Dermis microvascular lymphatic vessel endothelial cell (primary cell): ENCODE measurements around the gene GPR137. TPM values are rescaled to one million over a fixed set of nuclear protein-coding genes. Genes with fewer than 3 reads are reported as not detected.
A peak's percentile ranks its signal among the peaks of the same experiment; 100 is the strongest.
"Not testable (repeated sequence)": the region's sequence is repeated elsewhere in the genome, so short reads cannot be mapped to it uniquely, and the experiment has no call there.

Experiments
- DNase-seq, 2 donors: peaks; one replicate each; pipeline versions ENCODE4 v3.0.0 to v3.0.0-alpha.2; 2010; ENCODE audit warnings: low read depth in 2 of 2
- total RNA-seq: library from RNA; depleted of rRNA; stranded (reverse); fragments of >200 nt; gene quantifications from 2 replicates; pipeline ENCODE4 v1.2.1, GENCODE V29; 2014

The GPR137 gene
- total RNA-seq, 1 donor from 2014 or later: 6.2 TPM

DNA sequence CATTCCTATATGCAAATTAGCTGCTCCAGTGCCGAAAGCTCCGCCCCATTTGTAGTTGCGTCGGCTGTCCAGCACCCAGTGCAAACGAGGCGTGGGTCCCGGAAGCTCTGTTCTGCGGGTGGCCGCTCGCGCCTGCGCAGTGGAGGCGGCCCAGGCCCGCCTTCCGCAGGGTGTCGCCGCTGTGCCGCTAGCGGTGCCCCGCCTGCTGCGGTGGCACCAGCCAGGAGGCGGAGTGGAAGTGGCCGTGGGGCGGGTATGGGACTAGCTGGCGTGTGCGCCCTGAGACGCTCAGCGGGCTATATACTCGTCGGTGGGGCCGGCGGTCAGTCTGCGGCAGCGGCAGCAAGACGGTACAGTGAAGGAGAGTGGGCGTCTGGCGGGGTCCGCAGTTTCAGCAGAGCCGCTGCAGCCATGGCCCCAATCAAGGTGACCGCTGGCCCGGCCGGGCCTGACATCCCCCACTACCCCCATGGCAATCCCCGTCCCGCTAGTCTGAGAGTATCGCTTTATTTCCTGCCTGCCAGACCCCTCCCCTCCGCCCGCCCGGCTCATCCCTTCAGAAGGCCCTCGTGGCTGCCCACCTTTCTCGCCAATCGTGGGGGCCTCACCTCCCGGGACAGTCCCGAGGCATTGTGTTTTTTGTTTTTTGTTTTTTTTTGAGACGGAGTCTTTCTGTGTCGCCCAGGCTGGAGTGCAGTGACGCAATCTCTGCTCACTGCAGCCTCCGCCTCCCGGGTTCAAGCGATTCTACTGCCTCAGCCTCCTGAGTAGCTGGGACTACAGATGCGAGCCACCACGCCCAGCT, 32.5 kb downstream of the GPR137 start, which contains the start of gene PRDX5:
PRDX5 (plus strand) TSS at position 161 of the 805 bp plus-strand sequence; CDS start at position 256, 95 bp downstream.
- DNase-seq: peak; percentile 92 to 96

- DNase-seq: no peak
These were observed 33.4 kb downstream of the GPR137 start for GRCh38 chr11:64318766-64319761.

GRCh38 chr11:64320556-64320955, 34.9 kb downstream of the GPR137 start:
- no peak for DNase-seq

DNA sequence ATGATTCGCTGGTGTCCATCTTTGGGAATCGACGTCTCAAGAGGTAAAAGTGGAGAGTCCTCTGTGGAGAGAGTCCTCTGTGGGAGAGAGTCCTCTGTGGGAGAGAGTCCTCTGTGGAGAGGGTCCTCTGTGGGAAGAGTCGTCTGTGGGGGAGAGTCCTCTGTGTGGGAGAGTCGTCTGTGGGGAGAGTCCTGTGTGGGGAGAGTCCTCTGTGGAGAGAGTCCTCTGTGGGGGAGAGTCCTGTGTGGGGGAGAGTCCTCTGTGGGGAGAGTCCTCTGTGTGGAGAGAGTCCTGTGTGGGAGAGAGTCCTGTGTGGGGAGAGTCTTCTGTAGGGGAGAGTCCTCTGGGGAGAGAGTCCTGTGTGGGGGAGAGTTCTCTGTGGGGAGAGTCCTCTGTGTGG, 35.4 kb downstream of the GPR137 start:
- no peak for DNase-seq

DNA sequence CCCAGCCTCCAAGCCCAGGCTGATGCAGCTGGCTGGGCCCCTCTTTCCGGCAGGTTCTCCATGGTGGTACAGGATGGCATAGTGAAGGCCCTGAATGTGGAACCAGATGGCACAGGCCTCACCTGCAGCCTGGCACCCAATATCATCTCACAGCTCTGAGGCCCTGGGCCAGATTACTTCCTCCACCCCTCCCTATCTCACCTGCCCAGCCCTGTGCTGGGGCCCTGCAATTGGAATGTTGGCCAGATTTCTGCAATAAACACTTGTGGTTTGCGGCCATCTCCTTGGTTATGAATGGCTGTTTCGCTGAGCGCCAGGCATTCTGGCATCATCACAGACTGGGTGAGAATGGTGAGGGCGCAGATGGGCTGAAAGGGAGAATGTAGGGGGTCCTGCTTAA, 35.9 kb downstream of the GPR137 start:
- DNase-seq: no peak

DNA sequence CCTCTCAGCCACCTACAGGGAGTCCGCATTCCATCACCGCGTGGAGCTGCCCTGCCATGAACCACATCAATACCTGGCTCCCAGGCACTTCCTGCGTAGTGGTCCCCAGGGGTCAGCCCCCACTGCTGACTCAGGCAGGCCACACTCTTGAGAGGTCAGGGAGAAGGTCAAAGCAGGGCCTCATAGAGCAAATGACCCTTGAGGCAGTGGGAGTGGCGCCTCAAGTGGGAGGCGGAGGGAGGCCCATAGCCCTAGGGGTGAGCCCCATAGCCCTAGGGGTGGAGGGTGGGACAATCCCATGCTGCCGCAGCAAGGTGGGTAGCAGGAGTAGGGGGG, 37.2 kb downstream of the GPR137 start:
- no peak for DNase-seq

DNA sequence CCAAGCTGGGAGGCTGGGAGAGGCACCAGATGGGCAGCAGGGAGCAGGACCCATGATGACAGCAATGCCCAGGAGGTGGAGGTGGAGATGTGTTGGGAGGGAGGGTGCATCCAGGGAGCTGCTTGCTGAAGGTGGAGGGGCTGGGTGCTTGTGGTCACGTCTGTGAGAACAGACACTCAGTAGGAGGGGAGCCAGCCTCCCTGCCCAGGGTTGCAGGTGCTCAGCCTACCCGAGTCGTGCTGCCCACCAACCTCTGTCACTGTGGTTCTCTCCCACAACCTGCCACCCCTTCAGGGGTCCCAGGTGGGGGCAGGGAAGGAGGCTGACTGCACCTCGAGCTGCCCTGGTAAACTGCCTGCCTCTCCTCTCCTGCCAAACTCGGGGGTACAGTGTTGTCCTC, 37.7 kb downstream of the GPR137 start:
- no peak for DNase-seq

DNA sequence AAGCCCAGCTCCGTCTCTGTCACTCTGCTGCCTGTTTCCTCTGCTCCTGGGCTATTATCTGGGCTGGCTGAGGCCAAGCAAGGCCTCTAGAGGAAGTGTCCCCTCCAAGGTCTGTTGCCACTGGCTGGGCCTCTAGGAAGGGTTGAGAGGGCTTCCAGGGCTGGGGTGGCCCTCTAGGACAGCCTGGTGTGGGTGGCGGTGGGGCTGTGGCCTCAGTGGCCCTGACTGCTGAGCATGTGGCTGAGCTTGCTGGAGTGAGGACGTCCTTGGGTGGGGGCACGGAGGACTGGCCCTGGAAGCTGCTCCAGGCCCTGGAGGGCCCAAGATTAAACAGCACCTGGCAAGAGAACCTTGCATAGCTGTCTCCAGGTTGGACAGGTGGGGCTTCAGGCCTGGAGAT, 38.3 kb downstream of the GPR137 start:
- DNase-seq: not testable (repeated sequence)

DNA sequence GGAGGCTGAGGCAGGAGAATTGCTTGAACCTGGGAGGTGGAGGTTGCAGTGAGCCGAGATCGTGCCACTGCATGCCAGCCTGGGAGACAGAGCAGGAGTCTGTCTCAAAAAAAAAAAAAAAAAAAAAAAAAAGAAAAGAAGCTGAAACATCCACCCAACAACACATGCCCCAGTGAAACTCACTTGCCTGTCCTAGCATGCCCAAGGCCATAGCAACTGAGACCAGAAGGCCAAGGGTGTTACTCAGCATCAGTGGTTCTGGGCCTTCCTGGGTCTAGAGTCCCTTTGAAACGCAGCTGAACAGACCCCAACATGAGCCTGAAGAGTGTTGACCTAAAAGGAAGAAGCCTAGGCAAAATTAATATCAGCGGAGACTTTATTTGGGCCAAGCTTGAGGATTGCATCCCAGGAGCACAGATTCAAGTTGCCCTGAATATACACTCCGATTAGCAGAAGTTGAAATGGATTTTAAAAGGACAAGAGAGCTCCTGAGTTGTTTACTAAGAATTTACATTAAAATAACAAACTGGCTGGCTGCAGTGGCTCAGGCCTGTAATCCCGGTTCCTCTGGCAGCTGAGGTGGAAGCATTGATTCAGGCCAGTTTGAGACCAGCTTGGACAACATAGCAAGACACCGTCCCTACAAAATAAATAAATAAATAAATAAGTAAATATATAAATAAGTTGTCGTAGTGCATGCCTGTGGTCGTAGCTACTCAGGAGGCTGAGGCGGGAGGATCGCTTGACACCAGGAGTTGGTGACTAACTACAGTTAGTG, 39.2 kb downstream of the GPR137 start:
- no peak for DNase-seq

DNA sequence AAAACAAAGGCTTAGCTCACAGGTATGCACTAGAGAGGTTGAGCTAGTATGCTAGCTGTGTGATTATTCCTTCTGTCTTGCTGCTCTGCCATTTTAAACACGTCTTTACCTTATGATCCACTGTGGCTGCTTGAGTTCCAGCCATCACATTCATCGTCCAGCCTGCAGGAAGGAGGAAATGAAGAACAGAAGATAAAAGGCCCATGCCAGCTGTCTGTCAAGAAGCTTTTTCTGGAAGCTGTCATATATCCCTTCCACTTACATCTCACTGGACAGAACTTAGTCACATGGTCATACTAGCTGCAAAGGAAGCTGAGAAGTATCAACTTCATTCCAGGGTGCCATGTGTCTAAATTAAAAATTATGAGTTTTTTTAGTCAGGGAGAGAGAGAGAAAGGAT, 41.7 kb downstream of the GPR137 start:
- DNase-seq: no peak

DNA sequence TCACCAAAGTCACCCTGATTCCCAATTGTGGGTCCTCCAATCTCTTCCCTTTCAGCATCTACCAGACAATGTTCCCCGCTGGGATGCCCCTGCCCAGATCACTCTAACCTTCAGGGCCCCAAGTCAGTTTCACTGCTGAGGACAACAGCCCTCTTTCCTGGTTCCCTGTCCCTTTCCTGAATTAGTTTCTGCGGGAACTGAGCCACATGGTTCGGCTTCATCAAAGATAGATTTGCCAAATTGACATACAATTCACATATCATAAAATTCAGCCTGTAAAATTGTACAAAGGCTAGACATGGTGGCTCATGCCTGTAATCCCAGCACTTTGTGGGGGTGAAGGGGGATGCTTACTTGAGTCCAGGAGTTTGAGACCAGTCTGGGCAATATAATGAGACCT, 42.3 kb downstream of the GPR137 start:
- DNase-seq: no peak

DNA sequence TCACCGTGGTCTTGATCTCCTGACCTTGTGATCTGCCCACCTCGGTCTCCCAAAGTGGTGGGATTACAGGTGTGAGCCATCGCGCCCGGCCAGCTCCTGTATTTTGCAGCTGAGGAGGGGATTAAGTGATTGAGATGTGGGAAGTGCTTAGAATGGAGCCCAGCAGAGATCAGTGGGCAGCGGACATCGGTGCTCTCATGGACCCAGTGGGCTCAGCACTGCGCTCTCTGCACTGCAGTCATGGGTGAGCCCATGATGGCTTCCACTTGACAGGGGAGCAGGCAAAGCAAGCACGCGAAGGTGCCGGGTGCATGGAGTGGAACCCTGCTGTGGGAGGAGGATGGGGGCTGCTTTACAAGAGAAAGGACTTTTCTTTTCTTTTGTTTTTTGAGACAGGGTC, 45.2 kb downstream of the GPR137 start:
- DNase-seq: no peak

DNA sequence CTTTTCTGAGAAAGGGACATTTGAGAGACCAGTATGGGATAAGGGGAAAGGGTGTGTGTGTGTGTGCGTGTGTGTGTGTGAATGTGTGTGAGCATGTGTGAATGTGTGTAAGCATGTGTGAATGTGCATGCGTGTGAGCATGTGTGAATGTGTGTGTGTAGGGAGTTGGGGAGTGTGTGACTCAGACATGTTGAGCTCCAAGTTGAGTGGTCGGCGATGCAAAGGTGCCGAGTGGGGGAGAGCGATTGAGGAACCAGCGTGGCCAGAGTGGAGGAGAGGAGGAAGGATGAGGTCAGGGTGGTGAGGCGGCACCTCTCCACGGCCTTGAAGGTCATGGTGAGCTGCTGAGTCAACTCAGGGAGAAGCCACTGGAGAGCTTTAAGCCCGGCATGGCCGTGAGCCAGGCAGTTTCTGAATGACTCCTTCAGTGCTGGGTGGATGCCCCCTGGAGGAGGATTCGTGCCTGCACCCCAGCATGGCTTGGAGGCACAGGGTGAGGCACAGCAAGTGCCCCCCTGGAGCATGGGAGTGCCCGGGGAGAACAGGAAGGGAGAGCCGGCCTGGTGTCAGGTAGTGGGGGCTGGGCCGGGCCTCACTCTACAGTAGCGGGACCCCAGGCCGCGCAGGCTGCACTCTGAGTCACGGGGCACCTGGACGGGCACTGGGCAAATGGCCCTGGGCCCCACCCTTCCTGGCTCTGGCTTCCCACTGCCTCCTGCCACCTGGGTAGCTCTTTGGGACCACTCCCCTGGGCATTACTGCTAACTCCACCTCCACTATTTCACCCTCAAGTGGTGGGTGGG, 46.1 kb downstream of the GPR137 start:
- DNase-seq: peak in 1 of 2 donors; percentile 79

GRCh38 chr11:64333556-64333955, 47.9 kb downstream of the GPR137 start:
- DNase-seq: no peak

DNA sequence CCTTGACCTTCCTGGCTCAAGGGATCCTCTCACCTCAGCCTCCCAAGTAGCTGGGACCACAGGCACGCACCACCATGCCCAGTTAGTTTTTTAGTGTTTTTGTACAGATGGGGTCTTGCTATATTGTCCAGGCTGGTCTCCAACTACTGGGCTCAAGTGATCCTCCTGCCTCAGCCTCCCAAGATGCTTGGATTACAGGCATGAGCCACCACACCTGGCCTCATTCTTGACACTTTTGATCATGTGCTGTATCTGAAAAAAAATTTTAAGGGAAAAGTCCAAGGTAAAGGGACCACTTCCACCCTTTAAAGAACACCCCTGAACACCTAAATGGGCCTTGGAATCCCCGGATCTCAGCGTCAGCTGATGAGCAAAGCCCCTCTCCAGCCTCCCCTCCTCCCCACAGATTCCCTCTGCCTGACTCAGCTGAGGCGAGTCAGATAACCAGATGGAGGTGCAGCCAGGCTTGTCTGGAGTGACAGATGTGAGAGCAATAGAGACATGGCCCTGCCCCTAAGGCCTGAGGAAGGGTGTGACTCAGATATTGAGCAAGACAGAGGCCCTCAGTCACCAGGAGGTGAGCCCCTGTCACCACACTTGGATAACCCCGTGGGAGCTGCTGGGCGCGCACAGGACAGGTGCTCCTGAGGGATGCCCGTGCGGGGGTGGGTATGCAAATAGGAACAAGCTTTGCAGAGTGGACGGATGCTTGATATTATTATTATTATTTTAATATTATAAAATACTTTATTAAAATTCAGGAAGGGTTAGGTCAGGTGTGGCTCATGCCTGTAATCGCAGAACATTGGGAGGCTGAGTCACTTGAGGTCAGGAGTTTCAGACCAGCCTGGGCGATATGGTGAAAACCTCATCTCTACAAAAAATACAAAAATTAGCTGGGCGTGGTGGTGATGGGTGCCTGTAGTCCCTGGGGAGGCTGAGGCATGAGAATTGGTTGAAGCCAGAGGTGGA, 49.4 kb downstream of the GPR137 start:
- peak in 1 of 2 donors; percentile 35 for DNase-seq

DNA sequence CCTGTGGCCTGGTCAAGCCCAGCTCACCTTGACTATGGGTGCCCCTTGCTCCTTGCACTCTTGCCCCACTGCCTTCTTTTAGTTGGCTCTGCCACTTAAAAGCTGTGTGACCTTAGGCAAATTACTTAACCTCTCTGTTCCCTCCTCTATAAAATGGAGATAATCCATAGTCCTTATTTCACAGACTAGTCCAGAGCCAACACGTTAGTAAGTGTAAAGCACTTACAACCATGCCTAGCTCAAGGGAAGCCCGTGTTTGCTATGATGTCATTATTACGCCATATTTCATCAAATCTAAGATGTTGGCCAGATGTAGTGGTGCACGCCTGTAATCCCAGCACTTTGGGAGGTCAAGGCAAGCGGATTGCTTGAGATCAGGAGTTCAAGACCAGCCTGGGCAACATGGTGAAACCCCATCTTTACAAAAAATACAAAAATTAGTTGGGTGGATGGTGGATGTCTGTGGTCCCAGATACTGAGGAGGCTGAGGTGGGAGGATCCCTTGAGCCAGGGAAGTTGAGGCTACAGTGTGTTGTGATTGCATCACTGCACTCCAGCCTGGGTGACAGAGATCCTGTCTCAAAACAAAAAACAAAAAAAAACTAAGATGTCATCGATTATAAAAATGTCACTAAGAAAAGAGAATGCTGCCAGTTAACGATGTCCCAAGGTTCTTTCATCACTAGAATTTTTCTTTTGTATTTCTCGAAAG, 52.0 kb downstream of the GPR137 start:
- no peak for DNase-seq

DNA sequence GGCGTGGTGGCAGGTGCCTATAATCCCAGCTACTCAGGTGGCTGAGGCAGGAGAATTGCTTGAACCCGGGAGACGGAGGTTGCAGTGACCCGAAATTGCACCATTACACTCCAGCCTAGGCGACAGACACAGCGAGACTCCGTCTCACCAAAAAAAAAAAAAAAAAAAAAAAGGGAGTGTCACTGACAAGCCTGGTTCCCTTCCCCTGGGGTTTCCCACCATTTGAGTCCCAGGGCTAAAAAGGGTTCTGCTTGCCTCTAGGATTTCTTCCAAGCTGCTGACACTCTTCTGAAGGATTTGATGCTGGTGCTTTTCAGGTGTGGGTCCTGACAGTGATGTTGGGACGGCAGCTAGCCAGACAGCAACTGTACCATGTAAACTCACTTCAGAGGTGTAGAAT, 53.1 kb downstream of the GPR137 start:
- no peak for DNase-seq
